Lung (tissue), 12 donors: ENCODE data around the gene FAM13A. TPM values are rescaled to one million over a fixed set of nuclear protein-coding genes. Genes with fewer than 3 reads are reported as not detected.

Source experiments
- ATAC-seq: fragments of 200-7000 bp; cut with Tn5 transposase; one replicate; pipeline ENCODE4 v1.9.1; 2020; ENCODE audit warnings: moderate number of reproducible peaks; ENCODE audit not compliant: insufficient read depth, low FRiP score
- DNase-seq, 3 donors: peaks; one replicate each; pipeline ENCODE4 v3.0.0-alpha.2; 2013 to 2017
- H3K27ac ChIP-seq, 2 donors: one replicate each; pipeline ENCODE4 v1.5.1; 2013; ENCODE audit warnings: mild to moderate bottlenecking in 2 of 2, moderate library complexity in 2 of 2, control low read depth in 1 of 2, inconsistent platforms in 1 of 2, low read depth in 1 of 2, low read length in 1 of 2
- H3K27me3 ChIP-seq, 3 donors: one replicate each; pipeline ENCODE4 v1.5.1; 2013; ENCODE audit warnings: low read length in 2 of 3; ENCODE audit not compliant: control insufficient read depth in 3 of 3, insufficient read depth in 3 of 3
- H3K36me3 ChIP-seq, 4 donors: one replicate each; pipeline ENCODE4 v1.5.1; 2013; ENCODE audit warnings: low read length in 4 of 4, mild to moderate bottlenecking in 1 of 4, moderate library complexity in 1 of 4; ENCODE audit not compliant: control insufficient read depth in 4 of 4, insufficient read depth in 4 of 4
- H3K4me1 ChIP-seq, 5 donors: one replicate each; pipeline ENCODE4 v1.5.1; 2013; ENCODE audit warnings: low read length in 5 of 5, mild to moderate bottlenecking in 2 of 5, moderate library complexity in 1 of 5; ENCODE audit not compliant: control insufficient read depth in 5 of 5, insufficient read depth in 5 of 5
- H3K4me3 ChIP-seq: one replicate; pipeline ENCODE4 v1.5.1; 2013; ENCODE audit warnings: mild to moderate bottlenecking, control low read depth, moderate library complexity
- H3K9ac ChIP-seq, 2 donors: one replicate each; pipeline ENCODE4 v1.5.1; 2013; ENCODE audit warnings: low read length in 2 of 2, control low read depth in 1 of 2; ENCODE audit not compliant: insufficient read depth in 1 of 2
- H3K9me3 ChIP-seq, 4 donors: one replicate each; pipeline ENCODE4 v1.5.1; 2013; ENCODE audit warnings: low read length in 3 of 4, mild to moderate bottlenecking in 1 of 4, moderate library complexity in 1 of 4; ENCODE audit not compliant: control insufficient read depth in 4 of 4, insufficient read depth in 3 of 4
- WGBS, 2 donors: extraction: QIAGEN DNeasy Blood & Tissue Kit; methylation state at CpG; one replicate each; pipeline ENCODE4 v1.1.7; 2013; 5-methylcytosine and 5-hydroxymethylcytosine counted together
- polyA plus RNA-seq, 2 donors: library from polyadenylated mRNA; stranded (reverse); fragments of 200-250 nt; gene quantifications; one replicate each; pipeline ENCODE4 v1.2.1, GENCODE V29; 2013
- total RNA-seq, 2 donors: library from RNA; depleted of rRNA in 1 of 2; stranded (reverse); fragments of >200 nt in 1 of 2; gene quantifications; one replicate each; pipeline ENCODE4 v1.2.1, GENCODE V29; 2014 to 2021
- TF ChIP-seq, protein P1 (sequence below): IDR thresholded peaks from 2 replicates; pipeline ENCODE4 v1.5.1; 2012; ENCODE audit warnings: mild to moderate bottlenecking; ENCODE audit errors: control extremely low read depth, extremely low read depth
- donor health status: control.
- donor health status: control.
- donor health status: Bipolar disorder and iron deficiency.
- donor health status: healthy.
- donor health status: DM: yes; HTN: yes; CAD: no.

FAM13A gene
- total and polyA plus RNA-seq, 4 donors, result 9.2 to 122 (median 29.3) TPM

DNA sequence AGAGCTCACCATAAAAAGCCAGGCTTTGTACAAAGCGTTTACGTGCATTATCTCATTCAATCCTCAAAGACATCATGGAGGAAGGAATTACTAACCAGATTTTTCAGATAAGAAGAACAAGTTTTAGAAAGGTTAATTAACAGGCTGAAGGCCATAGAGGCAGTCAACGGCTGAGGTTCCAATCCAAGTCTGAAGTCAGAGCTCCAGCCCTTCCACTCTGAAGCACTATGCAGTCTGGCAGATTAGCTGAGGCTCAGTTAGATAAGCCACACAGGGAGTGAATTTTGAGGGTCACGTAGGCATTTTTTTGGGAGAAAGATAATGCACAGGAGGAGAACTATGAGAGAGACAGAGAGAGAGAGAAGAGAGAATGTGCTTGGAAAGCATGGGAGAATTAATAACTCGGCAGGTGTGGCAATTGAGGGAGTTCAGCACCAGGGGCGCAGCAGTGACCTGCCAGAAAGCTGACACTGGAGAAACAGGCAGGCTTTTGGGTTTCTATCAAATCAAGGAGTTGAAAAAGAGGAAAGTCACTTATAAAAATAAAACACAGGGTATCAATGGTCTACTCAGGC is 242.9 kb downstream of the FAM13A start:
- Histone ChIP-seq H3K4me3 (no peak overlapping the region), H3K27ac (no peak overlapping the region), H3K9me3 (no peaks in the 10 kb centered on the region), H3K9ac (no peak overlapping the region), H3K4me1 (peaks cover 3 to 50% (median 20%) of the 10 kb centered on the region in 5 donors), H3K36me3 (no peaks in the 10 kb centered on the region), H3K27me3 (no peaks in the 10 kb centered on the region)
- TF ChIP-seq, protein P1, sequence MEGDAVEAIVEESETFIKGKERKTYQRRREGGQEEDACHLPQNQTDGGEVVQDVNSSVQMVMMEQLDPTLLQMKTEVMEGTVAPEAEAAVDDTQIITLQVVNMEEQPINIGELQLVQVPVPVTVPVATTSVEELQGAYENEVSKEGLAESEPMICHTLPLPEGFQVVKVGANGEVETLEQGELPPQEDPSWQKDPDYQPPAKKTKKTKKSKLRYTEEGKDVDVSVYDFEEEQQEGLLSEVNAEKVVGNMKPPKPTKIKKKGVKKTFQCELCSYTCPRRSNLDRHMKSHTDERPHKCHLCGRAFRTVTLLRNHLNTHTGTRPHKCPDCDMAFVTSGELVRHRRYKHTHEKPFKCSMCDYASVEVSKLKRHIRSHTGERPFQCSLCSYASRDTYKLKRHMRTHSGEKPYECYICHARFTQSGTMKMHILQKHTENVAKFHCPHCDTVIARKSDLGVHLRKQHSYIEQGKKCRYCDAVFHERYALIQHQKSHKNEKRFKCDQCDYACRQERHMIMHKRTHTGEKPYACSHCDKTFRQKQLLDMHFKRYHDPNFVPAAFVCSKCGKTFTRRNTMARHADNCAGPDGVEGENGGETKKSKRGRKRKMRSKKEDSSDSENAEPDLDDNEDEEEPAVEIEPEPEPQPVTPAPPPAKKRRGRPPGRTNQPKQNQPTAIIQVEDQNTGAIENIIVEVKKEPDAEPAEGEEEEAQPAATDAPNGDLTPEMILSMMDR, result no peak
- DNase-seq (no peak), ATAC-seq (no peak)
- 78 to 88% methylated on average over 6 of the region's 6 CpGs for WGBS, 2 donors

DNA sequence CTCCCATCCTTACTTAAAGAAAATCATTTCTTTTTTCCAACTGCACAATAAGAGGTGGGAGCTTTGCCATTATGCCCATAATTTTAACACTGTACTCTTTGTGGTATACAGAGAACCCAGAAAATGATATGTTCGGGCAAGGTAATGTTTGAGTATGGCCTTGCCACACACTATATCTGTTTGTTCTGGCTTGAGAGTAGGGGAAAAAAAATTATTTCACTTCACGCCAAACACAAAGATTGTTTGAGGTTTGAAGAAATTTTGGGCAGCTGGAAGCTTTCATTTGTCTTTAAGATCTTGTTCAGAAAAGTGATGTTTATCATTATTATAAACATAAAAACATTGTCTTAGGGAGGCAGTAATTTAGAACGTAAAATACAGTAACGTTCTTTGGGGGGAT is 244.0 kb downstream of the FAM13A start:
- no peak overlapping the region for H3K27ac ChIP-seq
- H3K27me3 ChIP-seq, result no peaks in the 10 kb centered on the region
- TF ChIP-seq, protein P1, result no peak
- H3K4me1 ChIP-seq, result peaks cover 3 to 49% (median 22%) of the 10 kb centered on the region in 5 donors
- H3K36me3 ChIP-seq, result no peaks in the 10 kb centered on the region
- H3K9me3 ChIP-seq, result no peaks in the 10 kb centered on the region
- ATAC-seq (no peak), DNase-seq (peak in 2 of 3 donors; percentile 45 to 62)
- H3K4me3 ChIP-seq, result no peak overlapping the region
- WGBS, 2 donors, result 57 to 77% methylated on average over 4 of the region's 4 CpGs
- H3K9ac ChIP-seq, result no peak overlapping the region

DNA sequence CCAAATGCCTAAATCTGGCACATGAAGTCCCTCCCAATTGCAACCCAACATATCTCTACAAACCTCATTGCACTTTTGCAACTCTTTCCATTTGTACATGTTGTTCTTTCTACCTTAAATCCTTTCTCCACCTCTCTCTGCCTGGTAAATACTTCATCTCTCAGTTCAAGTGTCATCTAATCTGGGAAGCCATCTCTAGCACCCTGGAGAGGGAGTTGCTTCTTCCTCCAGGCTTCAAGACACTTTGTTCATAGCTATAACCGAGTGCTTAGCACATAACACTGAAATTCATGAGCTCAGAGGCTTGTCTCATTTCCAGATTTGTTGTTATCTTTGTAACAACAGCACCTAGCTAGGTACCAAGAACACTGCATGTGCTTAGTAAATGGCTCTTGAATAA is 244.6 kb downstream of the FAM13A start:
- WGBS, 2 donors, result 55 to 76% methylated on average over 1 of the region's 1 CpG
- Histone ChIP-seq H3K27ac (no peak overlapping the region), H3K4me1 (peaks cover 3 to 55% (median 22%) of the 10 kb centered on the region in 5 donors), H3K9ac (no peak overlapping the region), H3K9me3 (no peaks in the 10 kb centered on the region), H3K27me3 (no peaks in the 10 kb centered on the region), H3K4me3 (no peak overlapping the region), H3K36me3 (no peaks in the 10 kb centered on the region)
- ATAC-seq (peak; percentile 71), DNase-seq (no peak)
- TF ChIP-seq, protein P1, result no peak

DNA sequence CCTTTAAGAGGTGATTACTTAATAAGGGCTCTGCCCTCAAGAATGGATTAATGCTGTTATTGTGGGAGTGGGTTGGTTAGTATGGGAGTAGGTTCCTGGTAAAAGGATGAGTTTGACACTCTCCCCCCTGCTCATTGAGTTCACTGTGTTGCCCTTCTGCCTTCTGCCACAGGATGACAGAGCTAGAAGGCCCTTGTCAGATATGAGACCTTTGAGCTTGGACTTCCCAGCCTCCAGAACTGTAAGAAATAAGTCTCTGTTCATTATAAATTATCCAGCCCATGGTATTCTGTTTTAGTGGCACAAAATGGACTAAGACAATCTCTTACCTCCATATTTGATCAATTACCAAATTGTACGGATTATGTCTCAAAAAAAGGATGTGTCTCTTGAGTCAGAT is 245.1 kb downstream of the FAM13A start:
- ATAC-seq (no peak), DNase-seq (no peak)
- Histone ChIP-seq H3K9ac (no peak overlapping the region), H3K27me3 (no peaks in the 10 kb centered on the region), H3K36me3 (no peaks in the 10 kb centered on the region), H3K27ac (peak overlapping the region in 1 of 2 donors; percentile 54), H3K4me3 (no peak overlapping the region), H3K9me3 (no peaks in the 10 kb centered on the region), H3K4me1 (peaks cover 3 to 60% (median 22%) of the 10 kb centered on the region in 5 donors)
- 86 to 96% methylated on average over 1 of the region's 1 CpG for WGBS, 2 donors
- TF ChIP-seq, protein P1, result no peak
